ENCODE results near the gene TYW1B. TPM values are rescaled to one million over a fixed set of nuclear protein-coding genes. Genes with fewer than 3 reads are reported as not detected.
"Not testable (repeated sequence)": the region's sequence is repeated elsewhere in the genome, so short reads cannot be mapped to it uniquely, and the experiment has no call there.

TYW1B gene
- total RNA-seq, 4 donors from 2014 or later, result 1.7 to 4.5 (median 3.2) TPM

DNA sequence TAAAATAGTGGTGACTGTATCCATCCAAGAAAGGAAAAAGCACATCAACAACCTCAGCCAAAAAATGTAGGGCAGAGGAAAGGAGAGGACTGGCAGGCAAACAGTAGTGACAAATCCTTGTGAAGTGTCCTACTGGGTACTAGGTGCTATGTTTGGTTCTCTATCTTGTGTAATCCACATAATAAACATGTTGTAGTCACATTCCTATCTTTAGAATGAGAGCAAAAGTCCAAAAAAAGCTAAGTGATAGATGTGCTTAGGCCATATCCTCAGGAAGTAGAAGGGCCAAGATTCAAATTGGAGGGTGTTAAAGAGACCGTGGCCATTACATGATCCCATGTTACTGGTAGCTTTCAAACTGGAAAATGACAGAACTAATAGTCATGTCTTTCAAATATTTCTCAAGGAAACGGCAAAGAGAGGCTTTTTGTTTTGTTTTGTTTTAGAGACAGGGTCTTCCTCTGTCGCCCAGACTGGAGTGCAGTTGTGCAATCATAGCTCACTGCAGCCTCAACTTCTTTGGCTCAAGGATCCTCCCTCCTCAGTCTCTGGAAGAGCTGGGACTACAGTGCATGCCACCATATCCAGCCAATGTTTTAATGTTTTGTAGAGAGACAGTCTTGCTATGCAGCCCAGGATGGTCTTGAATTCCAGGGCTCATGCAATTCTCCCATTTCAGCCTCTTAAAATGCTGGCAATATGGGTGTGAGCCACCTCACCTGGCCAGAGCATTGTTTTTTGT is 244.2 kb downstream of the TYW1B start:
- H3K27me3 ChIP-seq, H3K36me3 ChIP-seq, H3K4me3 ChIP-seq, H3K9me3 ChIP-seq, H3K27ac ChIP-seq, H3K4me1 ChIP-seq: not testable (repeated sequence)
- peak; percentile 43 for ATAC-seq
- WGBS, 2 donors (ENCODE audit: low coverage in 1 of 2), result 54 to 78% methylated on average over 3 of the region's 3 CpGs

DNA sequence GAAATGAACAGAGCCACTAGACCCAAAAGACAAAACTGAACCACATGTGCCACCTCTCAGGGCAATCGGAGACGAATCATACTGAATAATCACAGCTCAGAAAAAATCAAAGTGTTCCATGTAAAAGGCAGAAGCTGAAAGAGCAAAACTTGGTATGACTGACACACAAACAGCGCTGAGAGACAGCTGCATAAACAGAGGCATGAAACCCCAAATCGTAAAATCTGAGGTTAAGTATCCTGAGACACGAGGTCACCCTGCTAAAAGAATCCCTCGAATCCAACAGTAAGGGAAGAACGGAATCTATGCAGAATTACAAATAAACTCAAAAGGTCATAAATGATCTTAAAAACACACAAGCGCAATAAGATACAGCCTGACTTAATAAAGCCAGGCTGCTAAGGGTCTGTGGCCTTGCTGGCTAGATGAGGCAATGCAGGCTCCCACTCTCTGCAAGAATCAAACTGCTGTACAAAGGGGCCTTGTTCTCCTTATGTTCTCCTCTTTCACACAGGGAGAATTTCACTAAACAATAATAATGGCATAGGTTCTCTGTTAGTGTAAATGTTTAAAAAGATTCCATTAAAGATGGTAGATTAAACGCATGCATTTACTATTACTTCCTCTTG is 247.7 kb downstream of the TYW1B start:
- H3K4me3 ChIP-seq, H3K27ac ChIP-seq, H3K36me3 ChIP-seq, H3K4me1 ChIP-seq, H3K9me3 ChIP-seq, H3K27me3 ChIP-seq, ATAC-seq: not testable (repeated sequence)
- WGBS, 2 donors (ENCODE audit: low coverage in 1 of 2), result 72 to 77% methylated on average over 9 of the region's 9 CpGs

DNA sequence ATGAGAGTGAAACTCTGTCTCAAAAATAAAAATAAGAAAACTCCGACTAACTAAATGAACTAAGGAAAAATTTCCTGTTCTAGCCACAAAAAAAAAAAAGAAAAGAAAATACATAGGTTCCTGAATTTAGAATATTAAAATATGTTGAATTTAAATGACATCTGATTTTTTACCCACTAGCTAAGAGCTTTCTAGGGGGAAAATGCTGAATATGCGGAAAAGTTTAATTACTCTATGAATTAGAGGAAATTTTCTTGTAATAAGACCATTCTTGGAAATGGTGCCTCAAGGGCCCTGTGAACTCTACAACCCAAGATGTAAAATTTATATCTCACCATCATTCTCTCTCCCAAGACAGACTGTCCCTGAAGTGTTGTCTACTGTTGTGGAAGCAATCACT is 250.9 kb downstream of the TYW1B start:
- H3K9me3 ChIP-seq, result no peaks in the 10 kb centered on the region
- 100% methylated on average over 2 of the region's 2 CpGs for WGBS, 2 donors (ENCODE audit: low coverage in 1 of 2)
- TF ChIP-seq POLR2AphosphoS5 (IDR thresholded peaks at IDR 0.05), result no peak
- TF ChIP-seq POLR2A (IDR thresholded peaks at IDR 0.05), result no peak
- TF ChIP-seq, protein P1, sequence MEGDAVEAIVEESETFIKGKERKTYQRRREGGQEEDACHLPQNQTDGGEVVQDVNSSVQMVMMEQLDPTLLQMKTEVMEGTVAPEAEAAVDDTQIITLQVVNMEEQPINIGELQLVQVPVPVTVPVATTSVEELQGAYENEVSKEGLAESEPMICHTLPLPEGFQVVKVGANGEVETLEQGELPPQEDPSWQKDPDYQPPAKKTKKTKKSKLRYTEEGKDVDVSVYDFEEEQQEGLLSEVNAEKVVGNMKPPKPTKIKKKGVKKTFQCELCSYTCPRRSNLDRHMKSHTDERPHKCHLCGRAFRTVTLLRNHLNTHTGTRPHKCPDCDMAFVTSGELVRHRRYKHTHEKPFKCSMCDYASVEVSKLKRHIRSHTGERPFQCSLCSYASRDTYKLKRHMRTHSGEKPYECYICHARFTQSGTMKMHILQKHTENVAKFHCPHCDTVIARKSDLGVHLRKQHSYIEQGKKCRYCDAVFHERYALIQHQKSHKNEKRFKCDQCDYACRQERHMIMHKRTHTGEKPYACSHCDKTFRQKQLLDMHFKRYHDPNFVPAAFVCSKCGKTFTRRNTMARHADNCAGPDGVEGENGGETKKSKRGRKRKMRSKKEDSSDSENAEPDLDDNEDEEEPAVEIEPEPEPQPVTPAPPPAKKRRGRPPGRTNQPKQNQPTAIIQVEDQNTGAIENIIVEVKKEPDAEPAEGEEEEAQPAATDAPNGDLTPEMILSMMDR (IDR thresholded peaks at IDR 0.05), result no peak
- TF ChIP-seq EP300 (IDR thresholded peaks at IDR 0.05), result no peak

DNA sequence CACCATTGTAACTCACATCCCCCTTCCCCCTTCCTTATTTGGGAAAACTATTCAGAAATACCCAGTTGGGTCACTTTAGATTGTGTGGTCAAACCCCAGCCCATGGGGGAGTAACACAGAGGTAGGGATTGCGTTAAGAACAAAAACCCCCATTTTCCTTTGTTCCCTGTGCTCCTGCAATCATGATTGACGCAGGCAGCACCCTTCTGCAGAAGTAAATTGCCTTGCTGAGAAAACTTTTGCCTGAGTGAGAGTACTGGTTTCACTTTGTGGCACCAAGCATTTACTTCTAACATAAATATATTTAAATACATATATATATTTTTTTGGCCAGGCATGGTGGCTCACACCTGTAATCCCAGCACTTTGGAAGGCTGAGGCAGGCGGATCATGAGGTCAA is 266.0 kb downstream of the TYW1B start:
- not testable (repeated sequence) for H3K27ac ChIP-seq, H3K4me1 ChIP-seq, H3K4me3 ChIP-seq, H3K27me3 ChIP-seq, ATAC-seq, H3K36me3 ChIP-seq
- H3K9me3 ChIP-seq, result peaks cover 0 to 33% (median 0%) of the 10 kb centered on the region in 3 donors
- 87 to 97% methylated on average over 3 of the region's 3 CpGs for WGBS, 2 donors (ENCODE audit: low coverage in 1 of 2)

More for the DNA sequence above, 250.9 kb downstream of the TYW1B start:
- no peak for ATAC-seq
- H3K27ac ChIP-seq, result no peak overlapping the region
- no peaks in the 10 kb centered on the region for H3K4me1 ChIP-seq
- H3K27me3 ChIP-seq, result no peaks in the 10 kb centered on the region
- no peak overlapping the region for H3K4me3 ChIP-seq
- peaks cover 0 to 8% of the 10 kb centered on the region in 2 donors for H3K36me3 ChIP-seq

DNA sequence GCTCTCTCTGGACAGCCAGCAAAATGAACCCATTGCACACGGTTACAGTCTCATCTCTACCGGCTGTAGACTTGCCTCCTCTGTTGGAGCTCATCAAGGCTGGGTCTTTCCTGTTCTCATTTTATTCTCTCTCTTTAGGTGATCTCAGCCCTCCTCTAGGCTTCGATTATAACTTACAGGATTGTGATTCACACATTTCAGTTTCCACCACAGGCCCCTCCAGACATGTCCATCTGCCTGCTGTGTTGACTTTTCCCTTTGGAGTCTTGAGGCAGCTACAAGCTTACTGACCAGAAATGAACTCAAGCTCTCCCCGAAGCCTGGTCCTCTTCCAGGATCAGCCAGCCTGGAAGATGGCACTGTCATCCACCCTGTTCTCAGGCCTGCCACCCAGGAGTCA is 268.5 kb downstream of the TYW1B start:
- H3K9me3 ChIP-seq, result peaks cover 0 to 28% (median 0%) of the 10 kb centered on the region in 3 donors
- 70 to 85% methylated on average over 2 to 3 of the region's 4 CpGs for WGBS, 2 donors (ENCODE audit: low coverage in 1 of 2)
- not testable (repeated sequence) for H3K4me3 ChIP-seq, H3K36me3 ChIP-seq, H3K4me1 ChIP-seq, H3K27ac ChIP-seq, H3K27me3 ChIP-seq, ATAC-seq

DNA sequence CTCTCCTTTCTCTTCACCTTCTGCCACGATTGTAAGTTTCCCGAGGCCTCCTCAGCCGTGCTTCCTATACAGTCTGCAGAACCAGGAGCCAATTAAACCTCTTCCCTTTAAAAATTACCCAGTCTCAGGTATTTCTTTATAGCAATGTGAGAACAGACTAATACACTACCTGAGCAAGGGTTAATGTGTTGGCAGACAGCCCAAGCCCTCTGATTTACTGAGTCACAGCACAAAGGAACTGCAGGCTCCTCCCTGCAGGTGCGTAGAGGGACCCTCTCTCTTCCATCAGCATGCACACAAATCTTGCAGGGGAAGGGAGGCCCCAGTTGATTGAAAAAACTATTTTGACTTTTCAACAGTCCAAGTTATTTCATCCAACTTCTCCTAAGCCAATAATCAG is 271.3 kb downstream of the TYW1B start:
- H3K9me3 ChIP-seq, result peaks cover 0 to 12% (median 0%) of the 10 kb centered on the region in 3 donors
- 70 to 72% methylated on average over 2 to 4 of the region's 4 CpGs for WGBS, 2 donors (ENCODE audit: low coverage in 1 of 2)
- H3K27me3 ChIP-seq, ATAC-seq, H3K36me3 ChIP-seq, H3K4me1 ChIP-seq, H3K4me3 ChIP-seq, H3K27ac ChIP-seq: not testable (repeated sequence)

DNA sequence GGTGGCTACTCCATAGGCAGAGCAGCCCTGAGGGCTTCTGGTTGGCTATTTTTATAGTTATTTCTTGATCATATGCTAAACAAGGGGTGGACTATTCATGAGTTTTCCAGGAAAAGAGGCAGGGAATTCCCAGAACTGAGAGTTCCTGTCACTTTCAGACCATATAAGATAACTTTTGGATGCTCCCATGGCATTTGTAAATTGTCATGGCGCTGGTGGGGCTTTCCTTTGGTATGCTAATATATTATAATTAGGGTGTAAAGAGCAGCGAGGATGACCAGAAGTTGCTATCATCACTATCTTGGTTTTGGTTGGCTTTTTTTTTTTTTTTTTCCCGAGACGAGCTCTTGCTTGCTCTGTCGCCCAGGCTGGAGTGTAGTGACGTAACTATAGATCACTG is 272.8 kb downstream of the TYW1B start:
- ATAC-seq, H3K4me1 ChIP-seq, H3K36me3 ChIP-seq, H3K27ac ChIP-seq, H3K27me3 ChIP-seq, H3K9me3 ChIP-seq, H3K4me3 ChIP-seq: not testable (repeated sequence)
- WGBS, 2 donors (ENCODE audit: low coverage in 1 of 2), result 83 to 89% methylated on average over 2 to 5 of the region's 6 CpGs

DNA sequence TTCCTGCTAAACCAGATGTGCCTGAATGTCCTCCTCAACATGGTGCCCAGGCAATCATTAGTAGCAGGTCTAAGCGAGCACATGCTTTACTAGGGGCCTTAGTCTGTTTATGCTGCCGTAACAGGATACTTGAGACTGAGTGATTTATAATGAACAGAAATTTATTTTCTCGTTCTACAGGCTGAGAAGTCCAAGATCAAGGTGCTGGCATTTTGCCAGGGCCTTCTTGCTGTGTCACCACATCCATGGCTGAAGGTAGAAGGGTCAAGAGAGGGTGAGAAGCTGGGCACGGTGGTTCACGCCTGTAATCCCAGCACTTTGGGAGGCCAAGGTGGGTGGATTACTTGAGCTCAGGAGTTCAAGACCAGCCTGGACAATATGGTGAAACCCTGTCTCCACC is 273.6 kb downstream of the TYW1B start:
- H3K27ac ChIP-seq, H3K4me3 ChIP-seq, H3K27me3 ChIP-seq, ATAC-seq, H3K4me1 ChIP-seq, H3K36me3 ChIP-seq: not testable (repeated sequence)
- WGBS, 2 donors (ENCODE audit: low coverage in 1 of 2), result no CpG with 5 or more reads among the region's 5 CpGs
- peaks cover 0 to 11% (median 0%) of the 10 kb centered on the region in 3 donors for H3K9me3 ChIP-seq

DNA sequence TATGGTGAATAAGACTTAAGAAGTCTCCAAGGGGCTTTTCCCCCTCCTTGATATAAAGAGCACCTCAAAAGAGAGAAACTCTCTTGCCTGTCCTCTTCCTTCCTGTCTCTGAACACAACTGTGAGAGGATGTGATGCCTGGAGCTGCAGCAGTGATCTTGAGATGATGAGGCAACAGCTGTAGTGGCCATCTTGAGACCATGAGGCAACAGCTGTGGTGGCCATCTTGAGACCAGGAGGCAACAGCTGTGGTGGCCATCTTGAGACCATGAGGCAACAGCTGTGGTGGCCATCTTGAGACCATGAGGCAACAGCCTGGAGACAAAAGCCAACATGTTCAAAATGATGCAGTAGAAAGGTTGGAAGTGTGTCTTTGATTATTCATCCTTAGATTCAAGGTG is 277.5 kb downstream of the TYW1B start:
- not testable (repeated sequence) for H3K4me1 ChIP-seq, H3K36me3 ChIP-seq, ATAC-seq, H3K4me3 ChIP-seq, H3K27me3 ChIP-seq, H3K27ac ChIP-seq
- peaks cover 0 to 11% (median 0%) of the 10 kb centered on the region in 3 donors for H3K9me3 ChIP-seq

DNA sequence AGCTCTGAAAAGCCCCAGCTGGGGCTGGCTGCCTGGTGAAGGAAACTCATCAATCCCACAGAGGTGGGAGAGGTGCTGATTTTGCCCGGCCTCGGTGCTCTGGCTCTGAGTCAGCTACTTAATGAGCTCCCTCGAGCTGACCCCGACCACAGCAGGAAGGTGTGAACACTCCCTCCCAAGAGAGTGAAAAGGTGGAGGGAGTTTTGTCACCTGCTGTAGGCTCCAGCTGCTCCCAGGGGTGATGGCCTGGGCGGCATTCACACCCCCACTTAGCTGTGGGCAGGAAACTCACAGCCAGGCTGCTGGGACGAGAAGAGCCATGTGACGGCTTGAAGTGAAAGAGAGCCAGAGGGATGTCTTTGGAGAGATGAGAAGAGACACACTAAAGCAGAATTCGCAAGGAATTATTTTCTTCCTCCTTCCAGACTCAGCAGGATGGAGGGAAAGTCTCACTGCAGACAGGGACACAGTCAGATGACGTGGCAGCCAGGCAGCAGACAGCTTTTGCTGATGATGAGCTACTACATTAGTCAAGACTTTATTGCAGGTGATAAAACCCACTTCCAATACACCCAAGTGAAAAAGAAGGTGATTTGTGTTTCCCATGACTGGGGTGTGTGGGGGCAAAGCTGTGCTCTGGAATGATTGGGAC is 281.3 kb downstream of the TYW1B start:
- not testable (repeated sequence) for H3K27me3 ChIP-seq, H3K9me3 ChIP-seq, ATAC-seq, H3K36me3 ChIP-seq, H3K27ac ChIP-seq, H3K4me3 ChIP-seq, H3K4me1 ChIP-seq
- WGBS, 2 donors (ENCODE audit: low coverage in 1 of 2), result 11 to 24% methylated on average over 5 to 9 of the region's 9 CpGs

DNA sequence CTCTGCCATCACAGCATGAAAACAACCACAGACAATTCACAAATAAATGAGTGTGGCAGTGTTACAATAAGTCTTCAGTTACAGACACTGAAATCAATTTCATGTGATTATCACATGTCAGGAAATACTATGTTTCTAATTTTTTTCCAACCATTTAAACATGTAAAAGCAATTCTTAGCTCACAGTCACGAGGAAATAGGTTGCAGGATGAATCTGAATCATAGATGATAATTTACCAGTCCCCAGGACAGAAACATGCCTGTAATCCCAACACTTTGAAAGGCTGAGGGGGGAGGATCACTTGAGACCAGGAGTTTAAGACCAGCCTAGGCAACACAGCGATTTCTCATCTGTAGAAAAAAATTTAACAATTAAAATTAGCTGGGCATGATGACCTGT is 283.5 kb downstream of the TYW1B start:
- WGBS, 2 donors (ENCODE audit: low coverage in 1 of 2), result 63 to 71% methylated on average over 1 to 2 of the region's 2 CpGs
- H3K9me3 ChIP-seq, H3K36me3 ChIP-seq, ATAC-seq, H3K27ac ChIP-seq, H3K4me1 ChIP-seq, H3K4me3 ChIP-seq, H3K27me3 ChIP-seq: not testable (repeated sequence)

Data from gastroesophageal sphincter (tissue), 4 donors.